Measurements from ENCODE around the gene MCF2L2.
"Not testable (repeated sequence)": the region's sequence is repeated elsewhere in the genome, so short reads cannot be mapped to it uniquely, and the experiment has no call there.

Gene MCF2L2

GRCh38 chr3:183195266-183195665 lies 233.2 kb downstream of the MCF2L2 start:
- DNase-seq = no peak

GRCh38 chr3:183193762-183194689 lies 234.4 kb downstream of the MCF2L2 start:
- DNase-seq = no peak

- DNase-seq = no peak
These were observed 235.6 kb downstream of the MCF2L2 start for GRCh38 chr3:183192650-183193300.

- DNase-seq = no peak
These were observed 238.8 kb downstream of the MCF2L2 start for GRCh38 chr3:183189641-183190040.

- DNase-seq = peak; percentile 33
These were observed 239.4 kb downstream of the MCF2L2 start for GRCh38 chr3:183188895-183189462.

GRCh38 chr3:183185696-183186095 lies 242.7 kb downstream of the MCF2L2 start:
- no peak for DNase-seq

GRCh38 chr3:183182732-183183610 lies 245.4 kb downstream of the MCF2L2 start:
- no peak for DNase-seq

- DNase-seq = no peak
These were observed 246.3 kb downstream of the MCF2L2 start for GRCh38 chr3:183182073-183182472.

GRCh38 chr3:183181606-183182005 lies 246.8 kb downstream of the MCF2L2 start:
- DNase-seq = no peak

- no peak for DNase-seq
These were observed 247.6 kb downstream of the MCF2L2 start for GRCh38 chr3:183180784-183181295.

GRCh38 chr3:183180110-183180783 lies 248.2 kb downstream of the MCF2L2 start:
- DNase-seq = no peak

- DNase-seq = not testable (repeated sequence)
These were observed 248.9 kb downstream of the MCF2L2 start for GRCh38 chr3:183179550-183179908.

- DNase-seq = peak; percentile 55
These were observed 249.4 kb downstream of the MCF2L2 start for GRCh38 chr3:183178833-183179549.

- DNase-seq = no peak
These were observed 249.9 kb downstream of the MCF2L2 start for GRCh38 chr3:183178512-183178832.

GRCh38 chr3:183172051-183172639 lies 256.3 kb downstream of the MCF2L2 start:
- DNase-seq = no peak

GRCh38 chr3:183167975-183168374 lies 260.4 kb downstream of the MCF2L2 start:
- not testable (repeated sequence) for DNase-seq

- DNase-seq = no peak
These were observed 264.9 kb downstream of the MCF2L2 start for GRCh38 chr3:183163563-183163962.

GRCh38 chr3:183161552-183162336 lies 266.7 kb downstream of the MCF2L2 start:
- peak; percentile 32 for DNase-seq

GRCh38 chr3:183160616-183161015 lies 267.8 kb downstream of the MCF2L2 start:
- DNase-seq = no peak

GRCh38 chr3:183159333-183159732 lies 269.1 kb downstream of the MCF2L2 start:
- no peak for DNase-seq

All from activated T-cell treated with anti-CD3 and anti-CD28 coated beads, Interleukin-2, amount 50 U/mL, for 1 hour (primary cell).